EH (cell line): ENCODE data around the gene TTC39A.
A peak's percentile ranks its signal among the peaks of the same experiment; 100 is the strongest.

Experiments used
- DNase-seq: peaks from one replicate; pipeline ENCODE4 v3.0.0-alpha.2; 2015; ENCODE audit warnings: low read depth

Gene TTC39A

GRCh38 chr1:51336711-51337110 lies 6.3 kb upstream of the TTC39A start:
- DNase-seq, result no peak

- DNase-seq, result no peak
These were observed 5.6 kb upstream of the TTC39A start for GRCh38 chr1:51336004-51336403.

- DNase-seq, result peak; percentile 75
These were observed 1.1 kb upstream of the TTC39A start for GRCh38 chr1:51331206-51332100.

DNA sequence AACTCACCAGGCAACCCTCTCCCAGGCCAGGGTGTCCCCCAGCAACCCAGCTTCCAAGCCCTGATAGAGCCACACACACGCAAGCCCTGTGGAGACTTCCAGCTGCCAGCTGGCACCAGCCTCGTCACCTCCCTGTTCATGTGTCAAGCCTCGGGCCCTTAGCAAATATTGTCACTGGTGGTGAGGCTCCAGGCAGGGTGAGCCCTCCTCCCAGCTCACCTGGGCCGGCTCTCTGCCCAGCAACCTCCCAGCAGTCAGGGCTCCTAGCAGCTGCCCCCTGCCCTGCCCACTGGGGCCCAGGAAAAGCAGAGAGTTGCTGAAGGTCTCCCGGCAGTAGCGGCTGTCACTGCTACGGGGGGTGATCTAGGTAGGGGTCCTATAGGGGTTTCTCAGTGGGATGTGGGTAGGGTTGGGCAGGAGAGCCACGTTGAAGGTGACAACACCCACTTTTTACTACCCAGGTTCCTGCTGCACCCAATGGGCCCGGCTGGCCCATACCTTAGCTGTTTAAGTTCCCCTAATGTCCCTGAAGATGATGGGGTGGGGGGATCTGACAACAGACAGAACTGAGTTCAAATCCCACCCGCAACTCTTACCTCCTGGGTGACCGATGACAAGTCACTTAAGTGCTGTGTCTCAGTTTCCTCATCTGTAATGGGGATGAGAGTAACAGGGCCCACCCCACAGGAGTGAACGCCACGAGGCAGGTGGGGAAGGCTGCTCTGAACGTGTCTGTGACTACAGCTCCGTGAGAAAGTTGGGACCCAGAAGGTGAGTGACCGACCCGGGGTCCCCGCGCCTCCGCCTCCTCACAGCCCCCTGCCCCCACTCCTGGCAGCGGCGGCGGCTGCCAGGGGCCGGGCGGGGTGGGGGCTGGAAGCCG lies 678 bp downstream of the TTC39A start:
- DNase-seq, result no peak

GRCh38 chr1:51328926-51329325 lies 1.4 kb downstream of the TTC39A start:
- DNase-seq, result no peak

DNA sequence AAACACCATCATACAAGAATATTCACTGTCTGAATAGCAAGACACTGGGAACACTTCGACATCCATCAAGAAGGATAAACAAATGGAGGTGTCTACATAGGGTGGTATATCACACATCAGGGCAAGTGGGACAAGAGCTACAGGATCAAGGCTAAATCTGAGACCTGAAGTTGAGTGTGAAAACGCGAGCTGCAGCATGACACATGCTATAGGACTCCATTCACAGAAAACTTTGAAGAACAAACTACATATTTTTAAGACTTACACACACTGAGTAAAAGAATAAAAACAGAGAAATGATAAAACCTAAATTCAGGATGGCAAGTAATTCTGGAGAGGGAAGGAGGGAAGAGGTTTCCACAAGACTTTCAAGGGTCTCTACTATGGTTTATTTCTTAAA lies 2.1 kb downstream of the TTC39A start:
- DNase-seq, result peak; percentile 64

DNA sequence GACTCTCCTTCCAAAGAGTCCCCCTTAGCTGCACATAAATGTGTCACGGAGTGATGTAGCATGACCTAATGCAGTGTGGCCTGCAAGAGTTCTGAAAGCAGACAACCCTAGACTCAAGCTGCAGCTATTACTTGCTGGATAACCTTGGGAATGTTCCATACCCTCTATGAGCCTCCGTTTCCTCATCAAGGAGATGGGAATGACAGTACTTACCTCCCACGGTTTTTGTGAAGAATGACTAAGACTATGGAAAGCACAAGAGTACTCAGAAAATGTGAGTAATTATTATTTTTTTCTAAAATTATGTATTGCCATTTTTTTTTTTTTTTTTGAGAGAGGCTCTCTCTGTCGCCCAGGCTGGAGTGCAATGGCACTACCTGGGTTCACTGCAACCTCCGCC lies 3.0 kb downstream of the TTC39A start:
- DNase-seq, result peak; percentile 31

- DNase-seq, result no peak
These were observed 3.5 kb downstream of the TTC39A start for GRCh38 chr1:51326839-51327238.

DNA sequence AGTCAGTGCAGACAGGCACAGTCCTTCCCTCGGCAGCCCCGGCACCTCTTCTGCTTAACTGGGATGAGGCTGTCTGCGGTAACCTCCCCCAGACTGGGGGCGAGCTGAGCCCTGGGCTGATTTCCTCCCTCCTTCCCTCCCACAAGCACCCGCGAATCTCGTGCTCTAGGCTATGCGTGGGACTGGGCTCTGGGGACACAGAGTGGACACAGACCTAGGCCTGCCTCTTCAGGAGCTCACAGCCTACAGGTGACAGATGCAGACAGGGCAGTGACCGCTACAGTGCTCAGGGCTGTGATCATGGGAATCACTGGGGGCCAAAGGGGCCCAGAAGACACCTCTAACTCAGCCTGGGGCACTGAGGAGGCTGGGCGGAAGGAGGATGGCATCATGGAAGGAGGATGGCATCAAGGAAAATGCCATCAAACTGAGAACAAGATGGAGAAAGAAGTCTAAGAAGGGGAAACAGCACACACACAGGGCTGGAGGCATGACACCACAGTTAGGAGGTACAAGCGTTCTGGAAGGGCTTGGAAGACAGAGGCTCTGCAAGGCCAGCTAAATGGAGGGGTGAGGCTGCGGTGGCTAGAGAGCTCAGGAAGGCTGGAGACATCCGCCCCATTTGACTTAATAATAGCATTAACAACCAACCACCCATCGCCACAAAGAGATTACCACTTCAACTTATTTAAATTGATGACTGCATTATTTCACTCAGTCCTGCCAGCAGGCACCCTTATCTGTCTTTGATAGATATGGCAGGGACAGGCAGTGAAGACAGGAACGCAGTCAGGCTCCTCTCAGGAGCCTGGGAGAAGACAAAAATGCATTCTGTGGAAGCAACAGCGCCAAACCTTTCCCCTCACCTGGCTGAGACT lies 4.2 kb downstream of the TTC39A start:
- no peak for DNase-seq

- no peak for DNase-seq
These were observed 5.0 kb downstream of the TTC39A start for GRCh38 chr1:51325391-51325790.

DNA sequence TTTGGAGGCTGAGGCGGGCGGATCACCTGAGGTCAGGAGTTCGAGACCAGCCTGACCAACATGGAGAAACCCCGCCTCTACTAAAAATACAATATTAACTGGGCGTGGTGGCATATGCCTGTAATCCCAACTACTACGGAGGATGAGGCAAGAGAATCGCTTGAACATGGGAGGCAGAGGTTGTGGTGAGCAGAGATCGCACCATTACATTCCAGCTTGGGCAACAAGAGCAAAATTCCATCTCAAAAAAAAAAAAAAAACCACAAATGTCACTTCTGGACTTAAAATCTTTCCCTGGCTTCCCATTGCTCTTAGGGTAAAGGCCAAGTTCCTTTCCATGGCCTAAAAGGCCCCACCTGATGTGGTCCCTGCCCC lies 5.4 kb downstream of the TTC39A start:
- peak; percentile 30 for DNase-seq

DNA sequence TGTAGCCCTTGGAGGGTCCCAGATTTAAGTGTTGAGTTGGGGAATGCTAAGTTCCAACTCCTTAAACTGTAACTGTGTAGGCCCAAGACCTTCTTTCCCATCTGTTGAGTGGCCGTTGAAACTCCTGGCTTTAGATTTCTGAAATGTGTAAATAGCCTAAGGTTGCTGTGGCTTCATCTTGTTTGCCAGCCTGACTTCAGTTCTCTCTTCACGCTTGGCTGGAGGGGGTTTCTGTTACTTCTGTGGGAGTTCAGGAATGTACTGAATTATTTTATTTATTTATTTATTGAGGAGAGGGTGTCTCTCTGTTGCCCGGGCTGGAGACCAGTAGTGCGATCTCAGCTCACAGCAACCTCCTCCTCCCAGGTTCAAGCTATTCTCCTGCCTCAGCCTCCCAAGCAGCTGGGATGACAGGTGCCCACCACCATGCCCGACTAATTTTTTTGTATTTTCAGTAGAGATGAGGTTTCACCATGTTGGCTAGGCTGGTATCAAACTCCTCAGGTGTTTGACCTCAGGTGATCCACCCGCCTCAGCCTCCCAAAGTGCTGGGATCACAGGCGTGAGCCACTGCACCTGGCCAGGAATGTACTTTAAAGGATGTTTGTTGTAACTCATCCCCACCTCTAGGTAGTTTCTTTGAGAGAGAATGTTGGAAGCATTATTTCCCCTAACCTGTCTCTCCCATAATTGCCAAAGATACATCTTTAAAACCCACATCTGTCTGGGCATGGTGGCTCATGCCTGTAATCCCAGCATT lies 5.9 kb downstream of the TTC39A start:
- DNase-seq, result no peak

DNA sequence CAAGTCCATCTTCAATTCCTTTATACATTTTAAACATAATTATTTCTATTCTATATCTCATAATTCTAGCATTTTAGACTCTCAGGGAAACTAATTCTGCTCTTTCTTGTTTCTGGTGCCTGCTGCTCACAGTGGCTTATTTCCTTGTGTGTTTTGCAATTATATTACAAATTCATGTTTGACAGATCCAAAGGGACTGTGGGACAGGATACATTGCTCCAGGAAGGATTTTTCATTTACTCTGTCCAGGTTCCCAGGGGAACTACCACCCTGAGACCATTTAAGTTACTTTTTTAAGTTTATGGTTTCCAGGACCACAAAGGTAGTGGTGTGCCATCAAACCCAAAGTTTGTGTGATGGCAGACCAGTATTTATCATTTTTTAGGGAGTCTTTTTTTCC lies 6.6 kb downstream of the TTC39A start:
- DNase-seq, result no peak

DNA sequence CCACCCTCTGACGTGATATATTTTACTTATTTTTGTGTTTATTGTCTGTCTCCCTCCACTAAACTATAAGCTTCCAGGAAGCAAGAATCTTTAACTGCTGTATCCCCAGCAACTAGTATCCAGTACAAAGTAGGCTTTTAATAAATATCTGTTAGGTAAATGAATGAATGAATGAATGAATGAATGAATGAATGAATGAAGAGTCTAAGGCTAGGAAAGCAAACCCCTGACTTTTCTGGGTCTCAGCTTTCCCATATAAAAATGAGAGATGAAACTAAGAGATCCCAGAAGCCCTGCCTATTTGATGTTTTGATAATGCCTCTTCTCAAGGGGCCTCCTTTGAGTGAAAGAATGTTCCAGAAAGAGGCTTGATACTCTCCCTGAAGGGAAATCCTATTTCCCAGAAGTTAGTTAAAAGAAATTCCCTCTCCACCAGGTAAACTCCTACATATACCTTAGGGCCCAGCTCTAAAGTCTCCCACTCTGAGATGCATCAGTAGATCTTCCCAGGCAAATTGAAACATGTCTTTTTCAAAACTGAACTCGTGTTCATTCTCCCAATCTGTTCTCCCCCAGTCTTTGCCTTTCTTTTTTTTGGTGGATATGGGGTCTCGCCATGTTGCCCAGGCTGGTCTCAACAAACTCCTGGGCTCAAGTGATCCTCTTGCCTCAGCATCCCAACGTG lies 7.8 kb downstream of the TTC39A start:
- DNase-seq, result no peak

GRCh38 chr1:51321924-51322280 lies 8.5 kb downstream of the TTC39A start:
- no peak for DNase-seq

DNA sequence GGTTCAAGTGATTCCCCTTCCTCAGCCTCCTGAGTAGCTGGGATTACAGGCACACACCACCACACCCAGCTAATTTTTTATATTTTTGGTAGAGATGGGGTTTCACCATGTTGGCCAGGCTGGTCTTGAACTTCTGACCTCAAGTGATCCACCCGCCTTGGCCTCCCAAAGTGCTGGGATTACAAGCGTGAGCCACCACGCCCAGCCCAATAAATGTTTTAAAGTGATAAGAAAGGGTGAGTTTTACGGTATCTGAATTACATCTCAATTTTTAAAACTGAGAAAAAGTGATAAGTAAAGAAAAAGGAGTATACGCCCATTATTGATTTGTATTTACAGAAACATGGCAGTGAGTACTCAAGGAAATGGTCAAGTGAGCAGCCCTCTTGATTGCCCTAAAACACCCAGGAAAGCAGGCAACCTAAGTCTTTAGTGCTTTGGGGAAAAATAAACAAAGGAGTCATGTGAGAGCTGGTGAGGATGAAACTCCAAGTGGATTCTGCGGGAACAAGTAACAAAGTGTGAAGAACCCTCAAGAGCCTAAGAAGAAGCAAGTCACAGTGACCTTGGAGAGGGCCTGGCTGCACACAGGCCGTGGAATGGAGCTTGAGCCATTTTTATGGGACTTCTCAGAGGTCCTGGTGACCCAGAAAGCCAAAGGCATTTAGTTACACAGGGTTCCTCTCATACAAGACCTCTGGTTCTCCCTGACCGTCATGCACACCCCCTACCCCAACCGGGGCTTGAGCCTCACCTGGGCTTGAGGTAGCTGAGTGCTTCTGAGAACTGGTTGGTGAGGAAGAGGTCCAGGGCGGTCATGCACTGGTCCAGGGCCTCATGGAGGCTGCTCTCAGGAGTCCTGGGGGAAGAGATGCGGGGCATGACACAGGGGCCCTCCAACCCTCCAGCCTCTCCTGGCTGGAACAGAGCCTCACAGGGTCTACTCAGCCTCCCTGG lies 9.1 kb downstream of the TTC39A start:
- DNase-seq, result no peak

- no peak for DNase-seq
These were observed 12.6 kb downstream of the TTC39A start for GRCh38 chr1:51317798-51318197.

DNA sequence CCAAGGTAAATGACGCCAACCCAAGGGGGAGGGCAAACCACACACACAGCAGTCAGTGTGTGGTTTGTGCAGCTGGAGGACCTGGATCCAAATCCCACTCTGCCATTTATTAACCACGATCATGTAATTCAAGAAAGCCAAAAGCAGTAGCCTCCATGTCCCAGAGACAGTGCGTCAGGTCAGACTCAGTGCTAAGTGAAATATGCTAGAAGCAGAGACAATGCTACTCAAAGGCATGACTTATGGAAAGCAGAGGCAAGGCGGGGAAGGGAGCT lies 13.6 kb downstream of the TTC39A start:
- DNase-seq, result no peak

DNA sequence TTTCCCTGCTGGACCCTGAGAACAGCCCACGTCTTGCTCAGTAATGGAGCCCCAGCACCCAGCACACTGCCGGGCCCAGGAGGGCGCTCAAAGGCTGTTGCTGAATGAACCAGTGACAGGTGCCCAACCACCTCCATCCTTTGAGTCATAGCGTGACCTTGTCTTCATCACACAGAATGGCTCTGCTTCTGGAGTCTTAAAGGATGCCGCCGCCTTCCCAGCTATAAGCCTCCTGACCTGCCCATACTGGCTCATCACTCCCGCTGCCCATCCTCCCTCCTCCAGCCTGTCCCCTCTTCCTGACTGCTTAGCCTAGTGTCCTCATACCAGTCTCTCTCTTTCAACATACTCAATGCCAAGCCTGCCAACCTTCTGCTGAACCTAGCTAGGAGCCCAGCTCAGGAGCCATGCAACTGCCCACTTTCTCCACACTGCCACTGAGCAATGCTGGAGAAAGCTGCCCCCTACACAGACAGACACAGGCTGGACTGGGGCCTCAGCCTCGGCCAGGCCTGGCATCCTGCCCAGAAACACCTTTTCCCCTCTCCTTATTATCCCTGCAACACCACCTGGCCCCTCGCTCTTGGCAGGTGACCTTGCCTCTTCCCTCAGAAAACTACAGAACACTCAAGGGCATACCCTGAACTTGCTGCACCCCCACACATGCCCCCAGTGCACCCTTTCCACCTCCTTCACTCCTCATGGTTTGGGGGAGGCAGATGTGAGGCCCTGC lies 14.1 kb downstream of the TTC39A start:
- DNase-seq, result no peak
